CD4-positive, alpha-beta T cell treated with Interleukin-17A for 4 hours (primary cell): ENCODE measurements around the gene CEP95.

ENCODE experiments used
- DNase-seq: peaks from one replicate; pipeline ENCODE4 v3.0.0-alpha.2; 2020; ENCODE audit warnings: mixed read lengths

The CEP95 gene

GRCh38 chr17:64520359-64520758 is 13.6 kb downstream of the CEP95 start:
- DNase-seq = no peak

GRCh38 chr17:64527914-64528313 is 21.1 kb downstream of the CEP95 start:
- DNase-seq = no peak

- no peak for DNase-seq
These were observed 22.4 kb downstream of the CEP95 start for GRCh38 chr17:64529221-64529620.

GRCh38 chr17:64531955-64532371 is 25.2 kb downstream of the CEP95 start:
- no peak for DNase-seq

GRCh38 chr17:64532409-64532808 is 25.6 kb downstream of the CEP95 start:
- DNase-seq = no peak

GRCh38 chr17:64533784-64534183 is 27.0 kb downstream of the CEP95 start:
- DNase-seq = no peak

GRCh38 chr17:64534187-64534586 is 27.4 kb downstream of the CEP95 start:
- DNase-seq = peak; percentile 17

GRCh38 chr17:64535357-64535756 is 28.6 kb downstream of the CEP95 start:
- DNase-seq = no peak

- DNase-seq = no peak
These were observed 30.1 kb downstream of the CEP95 start for GRCh38 chr17:64536913-64537312.

GRCh38 chr17:64537488-64537887 is 30.7 kb downstream of the CEP95 start:
- no peak for DNase-seq

- DNase-seq = no peak
These were observed 31.8 kb downstream of the CEP95 start for GRCh38 chr17:64538508-64539130.

GRCh38 chr17:64540118-64540776 is 33.5 kb downstream of the CEP95 start:
- no peak for DNase-seq

GRCh38 chr17:64544742-64545141 is 38.0 kb downstream of the CEP95 start:
- DNase-seq = no peak

- DNase-seq = no peak
These were observed 39.9 kb downstream of the CEP95 start for GRCh38 chr17:64546716-64547115.

- DNase-seq = no peak
These were observed 40.5 kb downstream of the CEP95 start for GRCh38 chr17:64547319-64547718.

GRCh38 chr17:64551461-64551860 is 44.7 kb downstream of the CEP95 start:
- no peak for DNase-seq

GRCh38 chr17:64554028-64554637 is 47.4 kb downstream of the CEP95 start:
- DNase-seq = no peak

GRCh38 chr17:64555281-64555680 is 48.5 kb downstream of the CEP95 start:
- DNase-seq = no peak

- DNase-seq = no peak
These were observed 57.3 kb downstream of the CEP95 start for GRCh38 chr17:64564098-64564497.

GRCh38 chr17:64565563-64565962 is 58.8 kb downstream of the CEP95 start:
- no peak for DNase-seq

- DNase-seq = no peak
These were observed 65.0 kb downstream of the CEP95 start for GRCh38 chr17:64571746-64572145.

GRCh38 chr17:64572682-64573154 is 65.9 kb downstream of the CEP95 start:
- DNase-seq = no peak

- no peak for DNase-seq
These were observed 66.4 kb downstream of the CEP95 start for GRCh38 chr17:64573214-64573613.

GRCh38 chr17:64574646-64575045 is 67.9 kb downstream of the CEP95 start:
- DNase-seq = no peak
